GM19240 (cell line): Measurements from ENCODE around the gene POU1F1.
"Not testable (repeated sequence)": the region's sequence is repeated elsewhere in the genome, so short reads cannot be mapped to it uniquely, and the experiment has no call there.

Experiments used
- DNase-seq: peaks from one replicate; pipeline ENCODE4 v3.0.0; 2011; ENCODE audit warnings: low spot score; ENCODE audit not compliant: insufficient read length

POU1F1 gene

GRCh38 chr3:87276484-87276883 is at the start of gene POU1F1:
TSS of gene POU1F1 (minus strand) at chr3:87276584. CDS start at chr3:87276462, 122 bp downstream.
- no peak for DNase-seq

- DNase-seq: no peak
These were observed 48.2 kb upstream of the POU1F1 start for GRCh38 chr3:87324609-87325008.

- no peak for DNase-seq
These were observed 44.6 kb upstream of the POU1F1 start for GRCh38 chr3:87320756-87321626.

GRCh38 chr3:87318617-87319021 is 42.2 kb upstream of the POU1F1 start:
- DNase-seq: no peak

GRCh38 chr3:87317779-87318178 is 41.4 kb upstream of the POU1F1 start:
- DNase-seq: no peak

- no peak for DNase-seq
These were observed 37.3 kb upstream of the POU1F1 start for GRCh38 chr3:87313641-87314040.

- no peak for DNase-seq
These were observed 34.9 kb upstream of the POU1F1 start for GRCh38 chr3:87311309-87311708.

- DNase-seq: no peak
These were observed 33.2 kb upstream of the POU1F1 start for GRCh38 chr3:87309601-87310000.

GRCh38 chr3:87307805-87308204 is 31.4 kb upstream of the POU1F1 start:
- DNase-seq: no peak

- DNase-seq: no peak
These were observed 29.1 kb upstream of the POU1F1 start for GRCh38 chr3:87305517-87305916.

GRCh38 chr3:87305031-87305430 is 28.6 kb upstream of the POU1F1 start:
- DNase-seq: not testable (repeated sequence)

- no peak for DNase-seq
These were observed 21.8 kb upstream of the POU1F1 start for GRCh38 chr3:87298111-87298718.

GRCh38 chr3:87288446-87288845 is 12.1 kb upstream of the POU1F1 start:
- no peak for DNase-seq

- DNase-seq: no peak
These were observed 10.6 kb upstream of the POU1F1 start for GRCh38 chr3:87287011-87287410.

- no peak for DNase-seq
These were observed 3.6 kb downstream of the POU1F1 start for GRCh38 chr3:87272718-87273341.

- DNase-seq: no peak
These were observed 5.3 kb downstream of the POU1F1 start for GRCh38 chr3:87270908-87271700.

GRCh38 chr3:87269723-87270122 is 6.7 kb downstream of the POU1F1 start:
- no peak for DNase-seq

GRCh38 chr3:87268646-87269211 is 7.7 kb downstream of the POU1F1 start:
- no peak for DNase-seq

- no peak for DNase-seq
These were observed 8.3 kb downstream of the POU1F1 start for GRCh38 chr3:87267953-87268645.

GRCh38 chr3:87261925-87262324 is 14.5 kb downstream of the POU1F1 start:
- DNase-seq: no peak

GRCh38 chr3:87260270-87260669 is 16.1 kb downstream of the POU1F1 start:
- DNase-seq: no peak
